A549 (cell line): Measurements from ENCODE around the gene TP53I11.
A peak's percentile ranks its signal among the peaks of the same experiment; 100 is the strongest.

ENCODE experiments used
- BCL3 ChIP-seq: fragments of >200 bp; sonication (Bioruptor Twin); formaldehyde crosslinking; IDR thresholded peaks from 3 replicates; pipeline ENCODE4 v1.6.1; 2016
- EP300 ChIP-seq, 2 experiments: fragments of >200 bp; sonication (Bioruptor Twin); formaldehyde crosslinking; IDR thresholded peaks; 2 replicates in 1 of 2; 3 replicates in 1 of 2; pipeline ENCODE4 v1.6.1; 2016 to 2017
- ESRRA ChIP-seq: fragments of 150-350 bp; IDR thresholded peaks from 2 replicates; pipeline ENCODE4 v1.6.1; 2014; ENCODE audit warnings: mild to moderate bottlenecking, low read length, borderline replicate concordance
- HOXA7 ChIP-seq: fragments of 250-450 bp; sonication (Bioruptor Pico); IDR thresholded peaks from 2 replicates; pipeline ENCODE4 v1.5.0; 2020; ENCODE audit warnings: mild to moderate bottlenecking, moderate library complexity
- JUN ChIP-seq, 2 experiments: fragments of >200 bp; sonication (Bioruptor Twin); formaldehyde crosslinking; IDR thresholded peaks; 2 replicates in 1 of 2; 3 replicates in 1 of 2; pipeline ENCODE4 v1.6.1; 2016 to 2017
- POLR2A ChIP-seq: IDR thresholded peaks from 2 replicates; pipeline ENCODE4 v1.6.1; 2012; ENCODE audit warnings: mild to moderate bottlenecking, low read length
- POLR2AphosphoS2 ChIP-seq: conservative IDR thresholded peaks from 2 replicates; pipeline ENCODE4 v1.6.1; 2012; ENCODE audit warnings: low read length, improper control_type of control experiment, inconsistent platforms
- RCOR1 ChIP-seq: fragments of 150-350 bp; IDR thresholded peaks from 2 replicates; pipeline ENCODE4 v1.6.1; 2014; ENCODE audit warnings: antibody characterized with exemption, low read length, low read depth
- RNF2 ChIP-seq: fragments of 200-600 bp; sonication (generic); IDR thresholded peaks from 2 replicates; pipeline ENCODE4 v1.6.1; 2016; ENCODE audit warnings: low read depth, mild to moderate bottlenecking, antibody characterized with exemption, moderate library complexity, borderline replicate concordance
- ZC3H11A ChIP-seq: fragments of 450-650 bp; IDR thresholded peaks from 2 replicates; pipeline ENCODE4 v1.6.1; 2014; ENCODE audit warnings: antibody characterized with exemption, mild to moderate bottlenecking
- TF ChIP-seq, protein P1 (sequence below): fragments of >200 bp; sonication (Bioruptor Twin); formaldehyde crosslinking; IDR thresholded peaks from 3 replicates; pipeline ENCODE4 v1.5.1; 2016
- TF ChIP-seq, protein P2 (sequence below): fragments of 450-650 bp; IDR thresholded peaks from 2 replicates; pipeline ENCODE4 v1.6.1; 2014; ENCODE audit warnings: antibody characterized with exemption
- TF ChIP-seq, protein P3 (sequence below): fragments of 200-600 bp; sonication (generic); IDR thresholded peaks from 2 replicates; pipeline ENCODE4 v1.6.1; 2016; ENCODE audit warnings: antibody characterized with exemption, mild to moderate bottlenecking, moderate library complexity
- TF ChIP-seq, protein P4 (sequence below): fragments of 150-350 bp; IDR thresholded peaks from 2 replicates; pipeline ENCODE4 v1.6.1; 2014; ENCODE audit warnings: low read depth, mild to moderate bottlenecking, low read length

DNA sequence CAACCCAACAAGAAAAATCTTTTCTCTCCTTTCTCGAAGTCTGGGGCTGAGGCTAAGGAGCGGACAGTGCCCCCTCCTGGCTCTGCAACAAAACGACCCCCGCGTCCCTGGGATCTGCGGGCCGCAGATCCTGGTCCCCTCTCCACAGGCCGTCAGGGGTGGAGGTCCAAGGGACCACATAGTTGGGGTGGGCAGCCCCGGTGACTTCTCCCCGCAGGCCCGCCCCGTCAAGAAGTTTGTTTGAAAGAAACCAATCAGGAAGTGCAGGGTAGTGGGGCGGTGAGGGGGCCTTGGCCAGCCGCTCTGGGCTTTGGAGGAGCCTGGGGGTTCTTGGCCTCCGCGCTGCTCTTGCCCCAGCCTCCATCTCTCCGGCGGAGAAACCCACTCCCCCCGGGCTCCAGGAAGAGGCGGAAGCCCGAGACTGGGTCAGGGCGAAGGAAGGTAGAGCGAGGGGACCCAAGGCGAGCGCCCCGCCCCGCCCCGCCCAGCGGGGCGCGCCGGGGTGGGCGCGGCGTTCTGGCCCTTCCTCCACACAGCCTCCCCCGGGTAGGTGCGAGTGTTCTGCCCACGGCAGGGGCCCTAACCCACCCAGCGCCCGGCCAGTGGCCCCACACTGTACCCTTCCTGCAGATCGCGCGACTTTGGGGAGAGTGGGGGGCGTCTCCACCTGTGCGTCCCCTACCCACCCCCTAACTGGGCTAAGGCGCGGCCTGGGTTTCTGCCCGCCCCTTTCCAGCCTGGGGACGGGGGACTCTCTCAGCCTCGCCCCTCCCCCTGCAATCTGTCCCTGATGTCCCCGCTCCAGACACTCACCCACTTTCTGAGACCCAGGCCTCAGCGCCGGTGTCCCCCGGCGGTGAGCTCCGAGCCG, 1.3 kb downstream of the TP53I11 start:
- TF ChIP-seq RNF2 (no peak), JUN (IDR thresholded peaks at IDR 0.05) (no peak), HOXA7 (CRISPR knock-in tag) (no peak), EP300 (IDR thresholded peaks at IDR 0.05) (no peak), POLR2A (no peak), ZC3H11A (no peak), POLR2AphosphoS2 (no peak), BCL3 (no peak), ESRRA (no peak), RCOR1 (no peak)
- TF ChIP-seq, protein P1, sequence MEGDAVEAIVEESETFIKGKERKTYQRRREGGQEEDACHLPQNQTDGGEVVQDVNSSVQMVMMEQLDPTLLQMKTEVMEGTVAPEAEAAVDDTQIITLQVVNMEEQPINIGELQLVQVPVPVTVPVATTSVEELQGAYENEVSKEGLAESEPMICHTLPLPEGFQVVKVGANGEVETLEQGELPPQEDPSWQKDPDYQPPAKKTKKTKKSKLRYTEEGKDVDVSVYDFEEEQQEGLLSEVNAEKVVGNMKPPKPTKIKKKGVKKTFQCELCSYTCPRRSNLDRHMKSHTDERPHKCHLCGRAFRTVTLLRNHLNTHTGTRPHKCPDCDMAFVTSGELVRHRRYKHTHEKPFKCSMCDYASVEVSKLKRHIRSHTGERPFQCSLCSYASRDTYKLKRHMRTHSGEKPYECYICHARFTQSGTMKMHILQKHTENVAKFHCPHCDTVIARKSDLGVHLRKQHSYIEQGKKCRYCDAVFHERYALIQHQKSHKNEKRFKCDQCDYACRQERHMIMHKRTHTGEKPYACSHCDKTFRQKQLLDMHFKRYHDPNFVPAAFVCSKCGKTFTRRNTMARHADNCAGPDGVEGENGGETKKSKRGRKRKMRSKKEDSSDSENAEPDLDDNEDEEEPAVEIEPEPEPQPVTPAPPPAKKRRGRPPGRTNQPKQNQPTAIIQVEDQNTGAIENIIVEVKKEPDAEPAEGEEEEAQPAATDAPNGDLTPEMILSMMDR: peak; percentile 60
- TF ChIP-seq, protein P2, sequence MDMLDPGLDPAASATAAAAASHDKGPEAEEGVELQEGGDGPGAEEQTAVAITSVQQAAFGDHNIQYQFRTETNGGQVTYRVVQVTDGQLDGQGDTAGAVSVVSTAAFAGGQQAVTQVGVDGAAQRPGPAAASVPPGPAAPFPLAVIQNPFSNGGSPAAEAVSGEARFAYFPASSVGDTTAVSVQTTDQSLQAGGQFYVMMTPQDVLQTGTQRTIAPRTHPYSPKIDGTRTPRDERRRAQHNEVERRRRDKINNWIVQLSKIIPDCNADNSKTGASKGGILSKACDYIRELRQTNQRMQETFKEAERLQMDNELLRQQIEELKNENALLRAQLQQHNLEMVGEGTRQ: no peak
- TF ChIP-seq, protein P3, sequence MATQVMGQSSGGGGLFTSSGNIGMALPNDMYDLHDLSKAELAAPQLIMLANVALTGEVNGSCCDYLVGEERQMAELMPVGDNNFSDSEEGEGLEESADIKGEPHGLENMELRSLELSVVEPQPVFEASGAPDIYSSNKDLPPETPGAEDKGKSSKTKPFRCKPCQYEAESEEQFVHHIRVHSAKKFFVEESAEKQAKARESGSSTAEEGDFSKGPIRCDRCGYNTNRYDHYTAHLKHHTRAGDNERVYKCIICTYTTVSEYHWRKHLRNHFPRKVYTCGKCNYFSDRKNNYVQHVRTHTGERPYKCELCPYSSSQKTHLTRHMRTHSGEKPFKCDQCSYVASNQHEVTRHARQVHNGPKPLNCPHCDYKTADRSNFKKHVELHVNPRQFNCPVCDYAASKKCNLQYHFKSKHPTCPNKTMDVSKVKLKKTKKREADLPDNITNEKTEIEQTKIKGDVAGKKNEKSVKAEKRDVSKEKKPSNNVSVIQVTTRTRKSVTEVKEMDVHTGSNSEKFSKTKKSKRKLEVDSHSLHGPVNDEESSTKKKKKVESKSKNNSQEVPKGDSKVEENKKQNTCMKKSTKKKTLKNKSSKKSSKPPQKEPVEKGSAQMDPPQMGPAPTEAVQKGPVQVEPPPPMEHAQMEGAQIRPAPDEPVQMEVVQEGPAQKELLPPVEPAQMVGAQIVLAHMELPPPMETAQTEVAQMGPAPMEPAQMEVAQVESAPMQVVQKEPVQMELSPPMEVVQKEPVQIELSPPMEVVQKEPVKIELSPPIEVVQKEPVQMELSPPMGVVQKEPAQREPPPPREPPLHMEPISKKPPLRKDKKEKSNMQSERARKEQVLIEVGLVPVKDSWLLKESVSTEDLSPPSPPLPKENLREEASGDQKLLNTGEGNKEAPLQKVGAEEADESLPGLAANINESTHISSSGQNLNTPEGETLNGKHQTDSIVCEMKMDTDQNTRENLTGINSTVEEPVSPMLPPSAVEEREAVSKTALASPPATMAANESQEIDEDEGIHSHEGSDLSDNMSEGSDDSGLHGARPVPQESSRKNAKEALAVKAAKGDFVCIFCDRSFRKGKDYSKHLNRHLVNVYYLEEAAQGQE: no peak
- TF ChIP-seq, protein P4, sequence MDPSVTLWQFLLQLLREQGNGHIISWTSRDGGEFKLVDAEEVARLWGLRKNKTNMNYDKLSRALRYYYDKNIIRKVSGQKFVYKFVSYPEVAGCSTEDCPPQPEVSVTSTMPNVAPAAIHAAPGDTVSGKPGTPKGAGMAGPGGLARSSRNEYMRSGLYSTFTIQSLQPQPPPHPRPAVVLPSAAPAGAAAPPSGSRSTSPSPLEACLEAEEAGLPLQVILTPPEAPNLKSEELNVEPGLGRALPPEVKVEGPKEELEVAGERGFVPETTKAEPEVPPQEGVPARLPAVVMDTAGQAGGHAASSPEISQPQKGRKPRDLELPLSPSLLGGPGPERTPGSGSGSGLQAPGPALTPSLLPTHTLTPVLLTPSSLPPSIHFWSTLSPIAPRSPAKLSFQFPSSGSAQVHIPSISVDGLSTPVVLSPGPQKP: no peak
